HG03521 (cell line): Measurements from ENCODE around the gene SMYD3.

Experiments
- ATAC-seq: cut with Tn5 transposase; IDR thresholded peaks from one replicate; pipeline ENCODE4 v1.9.1; 2021; ENCODE audit warnings: mild to moderate bottlenecking, moderate library complexity; ENCODE audit not compliant: unreplicated experiment

Gene SMYD3

DNA sequence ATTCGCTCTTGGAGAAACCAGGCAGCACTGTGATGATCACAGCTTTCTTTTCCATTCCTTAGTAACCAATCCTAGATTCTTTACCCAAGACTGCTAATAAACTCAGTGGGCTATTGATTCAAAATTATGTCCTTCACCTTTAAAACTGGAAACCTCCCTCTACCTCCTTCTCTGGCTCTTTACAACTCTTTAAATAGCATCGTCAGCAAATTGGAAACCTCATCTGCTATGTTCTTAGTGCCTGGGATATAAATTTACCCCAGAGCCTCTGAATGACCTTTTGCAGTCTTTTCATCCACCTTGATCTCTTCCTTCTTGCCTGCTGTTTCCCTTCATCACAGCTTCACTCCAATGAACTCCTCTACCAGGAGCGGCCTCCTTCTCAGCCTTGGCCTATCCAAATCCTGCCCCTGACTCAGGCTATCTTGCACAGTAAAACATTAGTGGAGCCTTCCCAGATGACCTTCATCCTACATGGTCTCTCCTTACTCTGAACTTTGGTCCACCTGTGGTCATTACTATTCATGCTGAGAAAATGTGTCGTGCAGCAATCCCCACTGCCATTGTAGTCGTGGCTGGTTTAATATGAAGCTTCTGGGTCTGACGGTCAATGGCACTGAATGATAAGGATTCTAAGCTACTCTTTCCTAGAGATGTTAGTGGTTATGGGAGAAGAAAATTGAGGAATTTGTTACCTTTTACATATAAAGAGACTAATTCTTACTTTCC, 644.1 kb downstream of the SMYD3 start:
- ATAC-seq, result no peak

DNA sequence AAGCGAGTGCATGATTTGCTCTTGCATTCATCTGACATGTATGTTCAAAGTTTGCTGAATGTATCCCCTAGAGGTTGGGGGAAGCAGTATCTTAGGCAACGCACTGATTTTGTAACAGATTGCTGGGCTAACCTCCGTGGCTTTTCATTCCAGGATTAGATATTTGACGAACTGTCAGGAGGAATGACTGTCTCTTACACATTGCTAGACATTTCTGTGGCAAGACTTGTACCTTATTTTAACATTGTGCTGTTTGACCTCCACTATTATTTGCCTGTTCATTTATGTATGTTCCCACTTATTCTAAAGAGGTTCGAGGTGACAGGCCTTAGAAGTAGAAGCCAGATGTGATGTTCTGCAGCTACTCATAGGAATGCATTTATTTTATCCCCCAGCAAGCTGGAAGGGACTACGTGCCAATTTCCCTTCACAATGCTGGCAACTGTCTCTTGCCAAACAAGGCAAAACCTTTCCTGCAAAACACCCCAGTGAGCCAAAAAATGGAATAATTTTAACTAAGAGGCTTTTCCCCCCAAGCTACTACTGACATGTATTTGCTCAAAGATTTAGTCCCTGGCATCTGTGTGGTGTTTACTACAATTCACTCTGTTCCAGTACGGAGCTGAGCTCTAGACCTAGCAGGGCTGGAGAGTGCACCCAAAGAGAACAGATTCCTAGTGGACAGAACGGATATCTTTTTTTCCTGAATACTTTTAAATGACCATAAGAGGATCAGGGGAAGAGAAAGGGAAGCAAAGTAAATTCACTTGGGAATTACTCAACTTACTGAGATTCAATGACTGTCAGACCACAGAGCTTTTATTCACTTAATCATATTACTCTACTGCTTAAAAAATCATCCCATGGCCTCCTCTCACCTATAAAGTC, 646.2 kb downstream of the SMYD3 start:
- ATAC-seq, result no peak

DNA sequence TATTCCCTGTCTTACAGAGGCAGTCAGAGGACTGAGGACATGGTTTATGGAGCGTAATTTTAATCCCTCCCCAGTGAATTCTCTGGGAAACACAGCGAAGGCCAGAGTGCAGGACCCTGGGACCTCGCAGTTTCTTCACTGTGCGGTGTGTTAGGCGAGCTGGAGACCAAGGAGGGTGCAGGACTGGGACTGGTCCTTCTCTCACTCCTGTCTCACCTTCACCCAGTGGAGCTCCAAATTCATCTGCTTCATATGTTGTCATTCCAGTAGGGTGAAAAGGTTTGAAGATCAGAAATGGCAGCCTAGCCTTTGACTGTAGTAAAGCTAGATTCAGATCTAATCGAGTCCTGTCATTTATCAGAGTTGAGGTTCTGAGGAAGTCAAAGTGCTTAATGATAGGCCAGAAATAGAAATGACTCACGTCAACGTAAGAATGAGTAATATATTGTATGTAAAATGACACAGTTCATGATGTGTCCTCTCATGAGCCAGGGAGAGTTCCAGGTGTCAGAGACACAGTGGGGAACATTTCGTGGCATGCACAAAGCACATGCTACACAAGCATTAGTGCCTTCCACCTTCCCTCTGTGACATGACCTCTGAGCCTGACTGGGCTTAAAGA, 647.5 kb downstream of the SMYD3 start:
- ATAC-seq, result no peak

DNA sequence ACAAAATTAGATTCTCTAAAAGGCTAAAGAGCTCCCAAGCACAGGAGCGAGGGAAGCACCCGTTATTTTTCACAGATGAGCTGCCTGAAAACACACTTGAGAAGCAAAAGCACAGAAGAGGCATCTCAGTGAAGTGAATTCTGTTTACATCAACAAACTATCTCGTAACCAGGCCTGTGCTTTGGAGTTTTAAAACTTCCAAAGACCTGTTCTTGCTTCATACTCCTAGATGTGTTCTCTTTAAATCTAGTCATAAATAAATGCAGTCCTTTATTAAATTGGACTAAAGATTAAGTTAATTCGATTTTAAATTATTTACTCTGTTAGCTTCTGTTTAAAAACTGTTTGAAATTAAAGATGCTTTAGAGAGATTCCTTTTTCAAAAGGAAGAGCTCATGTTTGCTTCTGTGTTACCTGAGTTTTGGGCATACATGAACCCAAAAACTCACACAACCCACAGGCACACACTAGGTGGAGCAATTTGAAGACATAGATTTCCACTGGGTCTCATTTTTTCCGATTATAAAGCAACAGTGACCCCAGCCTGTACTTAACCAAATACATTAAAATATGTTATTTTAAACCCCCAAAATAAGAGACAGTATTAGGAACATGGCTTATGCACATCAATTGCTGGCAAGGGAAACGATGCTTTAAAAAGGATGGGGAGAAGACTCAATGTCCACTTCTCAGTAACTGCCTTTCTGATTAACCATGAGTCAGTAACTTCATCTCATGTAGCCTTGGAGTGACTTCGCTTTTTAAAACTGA, 648.2 kb downstream of the SMYD3 start:
- no peak for ATAC-seq

DNA sequence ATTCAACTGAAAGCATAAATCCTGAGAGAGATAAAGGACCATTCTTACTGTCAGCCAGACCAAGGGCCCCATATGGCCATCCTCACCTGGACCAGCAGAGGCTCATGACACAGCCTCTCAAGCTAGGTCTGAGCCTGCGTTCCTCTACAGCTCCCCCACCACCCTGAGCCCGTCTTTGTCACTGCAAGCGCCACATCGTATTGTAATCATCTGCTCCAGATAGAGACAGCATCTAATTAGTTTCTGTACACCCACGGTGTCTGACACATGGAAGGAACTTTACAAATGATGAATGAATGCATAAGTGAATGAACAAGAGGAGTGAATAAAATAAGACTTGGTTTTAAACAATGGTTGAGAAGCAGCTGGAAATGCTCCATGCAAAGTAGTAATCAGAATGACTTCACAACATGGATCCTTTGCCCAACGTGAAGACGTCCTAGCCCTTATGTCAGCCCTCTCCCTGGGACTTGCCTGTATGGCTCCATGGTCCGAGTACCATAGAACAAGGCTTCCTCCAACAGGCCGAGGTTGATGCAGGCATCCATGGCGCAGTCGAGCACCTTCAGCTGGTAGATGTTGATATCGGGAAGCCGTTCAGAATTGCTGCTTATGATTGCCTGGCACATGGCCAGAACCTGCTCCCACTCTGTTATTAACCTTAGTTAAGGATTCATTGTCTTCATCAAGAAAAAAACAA, 648.9 kb downstream of the SMYD3 start:
- no peak for ATAC-seq

DNA sequence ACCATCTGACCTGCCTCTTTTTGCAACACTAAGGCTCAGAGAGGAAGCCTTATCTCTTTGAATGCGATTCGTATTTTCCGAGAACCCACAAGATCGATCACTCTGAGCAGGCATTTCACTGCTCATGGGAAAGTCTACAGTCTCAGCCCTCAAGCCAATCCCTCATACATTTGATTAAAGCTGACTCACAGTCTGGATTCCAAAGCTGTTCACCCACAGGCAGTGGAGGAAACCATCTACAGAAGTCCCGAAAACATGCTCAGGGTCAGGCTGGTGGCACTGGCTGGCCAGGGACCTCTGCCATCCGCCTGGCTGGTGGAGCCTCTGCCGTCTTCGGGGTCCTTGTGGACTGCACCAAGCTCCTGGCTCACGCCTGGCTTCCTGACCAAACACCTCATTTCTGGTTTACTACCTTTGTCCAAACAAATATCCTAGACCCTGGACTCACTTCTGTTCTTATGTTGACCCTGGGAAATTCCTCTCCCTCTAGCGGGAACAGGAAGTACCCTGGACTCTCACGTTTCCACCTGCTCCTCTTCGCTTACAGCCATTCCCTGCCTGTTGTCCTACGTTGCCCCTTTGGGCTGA, 650.0 kb downstream of the SMYD3 start:
- ATAC-seq, result no peak

DNA sequence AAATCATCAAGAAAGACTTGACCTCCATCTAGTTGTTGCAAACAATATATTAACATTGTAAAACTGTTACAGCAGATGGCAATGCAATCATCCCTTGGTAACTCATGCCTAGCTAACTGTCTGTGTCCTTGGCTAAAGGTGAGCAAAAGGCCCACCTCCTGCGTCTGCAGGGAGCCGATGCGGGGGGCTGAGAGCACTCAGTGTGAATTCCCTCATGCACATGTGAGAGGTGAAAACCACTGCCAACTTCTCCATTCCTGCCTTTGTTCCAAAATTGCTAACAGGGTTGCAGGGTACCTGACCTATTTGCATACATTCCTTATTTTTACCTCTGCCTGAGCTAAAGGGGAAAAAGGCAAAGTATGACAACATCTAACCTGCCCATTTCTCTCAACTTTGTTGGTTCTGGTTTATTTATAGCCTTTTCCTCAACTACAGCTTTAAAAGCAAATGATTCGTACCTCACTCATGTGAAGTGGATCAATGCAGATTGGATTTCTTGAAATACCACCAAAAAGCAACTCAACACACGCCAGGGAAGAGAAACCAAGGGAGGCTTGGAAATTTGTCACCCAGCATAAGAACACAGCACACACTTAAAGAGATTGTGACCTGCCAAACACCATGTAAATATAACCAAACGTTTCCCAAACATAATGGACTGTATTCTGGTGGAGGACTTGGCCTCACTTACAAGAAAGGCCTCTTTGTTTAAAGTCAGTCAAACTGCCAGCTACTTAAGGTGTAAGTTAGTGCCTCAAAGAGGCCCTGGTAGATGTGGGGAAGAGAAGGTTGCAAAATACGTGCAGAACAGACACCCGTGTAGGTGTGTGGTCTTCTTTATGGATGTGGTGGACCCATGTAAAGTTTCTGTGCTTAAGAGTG, 651.0 kb downstream of the SMYD3 start:
- ATAC-seq, result no peak

DNA sequence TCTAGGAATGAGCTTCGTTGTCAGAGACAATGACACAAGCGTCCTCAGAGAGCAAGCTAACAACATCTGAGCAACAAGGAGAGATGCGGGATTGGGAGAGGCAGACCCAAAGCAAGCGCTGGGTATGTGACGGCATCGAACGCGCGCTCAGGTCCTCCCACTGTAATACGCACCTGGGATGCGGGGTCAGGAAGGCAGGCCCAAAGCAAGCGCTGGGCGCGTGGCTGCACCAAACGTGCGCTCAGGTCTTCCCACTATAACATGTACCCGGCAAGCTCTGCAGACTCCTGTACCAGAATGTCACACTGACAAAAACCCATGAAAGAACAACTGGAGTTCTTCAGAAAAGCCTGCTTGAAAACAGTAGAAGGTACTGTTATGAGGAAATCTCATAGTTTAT, 653.8 kb downstream of the SMYD3 start:
- no peak for ATAC-seq

DNA sequence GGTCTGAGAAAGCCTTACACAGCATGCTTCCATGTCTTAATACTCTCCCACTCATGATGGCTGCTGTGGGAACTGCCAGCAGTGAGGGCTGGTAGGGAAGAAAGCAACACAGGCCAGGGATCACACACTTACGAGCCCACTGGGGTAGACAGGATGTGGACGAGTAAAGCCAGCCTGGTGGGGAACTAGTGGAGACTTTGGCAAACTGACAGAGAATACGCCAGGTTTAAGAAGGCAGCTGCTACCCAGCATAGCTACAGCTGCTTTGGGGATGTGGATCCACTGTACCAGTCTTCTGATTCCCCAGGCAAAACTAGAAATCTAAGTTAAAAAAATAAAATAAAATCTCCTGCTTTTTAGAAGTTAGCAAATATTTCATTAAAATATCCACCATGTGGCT, 664.0 kb downstream of the SMYD3 start:
- ATAC-seq, result no peak

DNA sequence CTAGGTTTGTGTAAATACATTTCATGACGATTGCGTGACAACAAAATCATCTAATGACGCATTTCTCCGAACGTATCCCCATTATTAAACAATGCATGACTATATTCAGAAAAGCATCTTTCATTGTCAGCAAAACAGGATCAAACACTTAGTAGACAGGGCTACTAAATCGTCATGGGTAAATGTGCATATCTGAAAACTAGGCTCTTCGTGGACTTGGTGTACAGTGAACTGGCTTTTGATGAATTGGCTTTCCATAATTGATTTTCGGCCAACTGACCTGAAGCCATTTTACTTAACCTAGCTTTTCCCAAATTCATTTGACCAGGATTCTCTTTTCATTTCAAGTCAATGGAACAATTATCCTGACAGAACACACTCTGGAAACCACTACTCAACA, 665.0 kb downstream of the SMYD3 start:
- no peak for ATAC-seq

DNA sequence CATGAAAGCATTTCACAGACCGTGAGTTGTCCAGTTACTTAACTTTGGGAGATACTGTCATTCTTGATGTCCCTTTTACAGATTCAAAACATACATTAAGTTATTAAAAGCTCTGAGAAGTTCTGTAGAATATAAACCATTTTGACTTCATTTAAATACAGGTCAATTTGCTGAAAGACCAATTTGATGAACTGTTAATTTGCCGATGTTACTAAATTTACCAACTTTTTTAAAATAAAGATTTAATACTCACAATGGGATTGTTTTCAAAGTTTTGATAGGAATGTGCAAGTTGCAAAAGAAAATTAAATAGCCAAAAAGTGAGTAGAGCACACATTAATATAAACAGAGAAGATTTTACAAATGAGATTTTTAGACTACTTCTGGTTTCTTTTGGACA, 666.1 kb downstream of the SMYD3 start:
- ATAC-seq, result no peak

DNA sequence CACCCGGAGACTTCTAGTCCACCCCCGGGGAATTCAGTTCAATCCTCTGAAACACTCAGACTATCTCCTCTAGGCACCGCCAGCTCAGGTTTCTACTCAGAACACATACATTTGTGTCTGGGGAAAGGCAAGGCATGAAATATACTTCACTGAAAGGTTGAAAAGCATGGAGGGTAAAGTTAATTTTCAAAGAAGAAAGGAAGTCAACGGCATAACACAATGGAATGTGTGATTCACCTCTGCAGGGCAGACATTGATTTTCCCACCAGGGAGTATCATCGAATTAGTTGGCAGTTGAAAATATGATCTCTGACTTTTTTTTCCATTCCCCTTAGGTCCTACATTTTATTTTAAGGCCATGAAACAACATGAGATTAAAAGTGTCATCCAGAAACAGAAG, 669.4 kb downstream of the SMYD3 start:
- ATAC-seq, result no peak

DNA sequence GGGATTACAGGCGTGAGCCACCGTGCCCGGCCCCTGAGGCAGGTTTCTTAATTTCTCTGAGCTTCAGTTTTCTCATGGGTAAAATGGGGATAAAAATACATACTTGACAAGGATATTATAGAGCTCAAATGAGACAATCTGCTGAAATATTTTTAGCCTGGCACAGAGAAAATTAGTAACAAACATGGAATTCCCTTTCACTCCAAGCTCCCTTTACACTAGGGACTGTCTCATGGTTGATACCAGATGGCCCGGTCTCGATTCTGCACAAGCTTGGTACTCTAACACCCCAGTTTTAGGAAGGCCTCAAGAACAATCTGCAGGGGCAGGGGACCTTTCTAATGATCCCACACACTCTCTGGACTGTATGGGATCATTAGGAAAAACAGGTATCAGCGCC, 671.7 kb downstream of the SMYD3 start:
- ATAC-seq, result no peak

DNA sequence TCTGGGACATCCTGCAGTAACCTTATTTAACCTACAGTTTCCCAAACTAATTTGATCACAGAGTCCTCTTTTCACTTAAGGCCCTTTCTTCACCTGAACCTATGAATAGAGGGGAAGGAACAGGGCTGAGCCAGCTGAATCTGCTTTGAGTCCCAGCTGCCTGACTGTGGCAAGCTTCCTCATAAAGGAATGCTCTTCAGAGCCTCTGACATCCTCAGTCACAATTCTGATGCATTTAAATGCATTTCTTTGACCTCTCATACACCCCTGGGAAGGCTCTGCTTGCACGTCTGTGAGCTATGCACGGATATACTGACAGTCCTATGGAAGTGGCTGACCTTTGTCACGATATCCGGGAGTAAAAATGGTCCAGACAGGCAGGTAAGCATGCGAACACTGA, 673.1 kb downstream of the SMYD3 start:
- no peak for ATAC-seq

DNA sequence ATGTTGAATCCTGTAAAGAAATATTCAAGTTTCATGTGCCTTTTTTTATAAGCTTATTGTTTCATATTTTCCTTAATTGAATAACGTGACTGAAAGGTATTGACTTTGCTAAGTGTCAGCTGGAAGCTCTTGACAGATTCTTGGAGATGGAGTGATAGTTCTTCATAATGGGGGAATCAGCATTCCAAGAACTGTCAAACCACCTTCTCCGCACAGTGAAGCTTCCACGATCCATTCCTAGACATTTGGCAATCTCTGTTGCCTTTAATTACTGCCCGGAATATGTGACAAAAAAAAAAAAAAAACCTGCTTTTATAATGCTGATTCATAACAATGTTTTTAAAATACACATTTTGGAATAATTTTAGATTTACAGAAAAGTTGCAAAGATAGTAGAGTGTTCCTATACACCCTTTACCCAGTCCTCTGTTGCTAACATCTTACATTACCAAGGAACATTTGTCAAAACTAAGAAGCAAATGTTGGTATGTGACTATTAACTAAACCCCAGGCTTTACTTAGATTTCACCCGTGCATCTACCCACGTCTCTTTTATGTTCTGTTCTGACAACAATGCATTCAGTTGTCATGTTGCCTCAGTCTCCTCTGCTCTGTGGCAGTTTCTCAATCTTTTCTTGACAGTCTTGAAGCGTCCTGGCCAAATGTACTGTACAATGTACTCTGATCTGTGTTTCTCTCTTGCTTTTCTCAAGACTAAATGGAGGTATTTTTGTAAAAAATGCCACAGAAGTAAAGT, 674.1 kb downstream of the SMYD3 start:
- no peak for ATAC-seq

DNA sequence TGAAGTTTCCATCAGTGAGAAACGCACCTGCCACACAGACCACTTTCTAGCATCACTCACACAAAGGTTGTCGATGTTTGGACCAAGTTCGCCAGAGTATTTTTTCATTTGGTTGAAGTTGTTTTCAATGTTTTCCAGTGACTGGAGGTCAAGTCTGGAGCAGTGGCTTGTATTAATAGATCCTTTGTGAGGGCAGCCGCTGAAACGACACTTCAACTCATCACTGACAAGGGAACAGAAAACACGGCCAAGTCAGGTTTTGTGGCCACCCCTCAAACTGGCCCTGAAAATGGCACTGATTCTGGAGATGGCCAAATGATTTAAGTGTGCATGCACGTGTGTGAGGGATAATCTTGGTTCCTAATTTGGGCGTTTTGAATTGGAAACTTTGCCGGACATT, 675.6 kb downstream of the SMYD3 start:
- no peak for ATAC-seq

DNA sequence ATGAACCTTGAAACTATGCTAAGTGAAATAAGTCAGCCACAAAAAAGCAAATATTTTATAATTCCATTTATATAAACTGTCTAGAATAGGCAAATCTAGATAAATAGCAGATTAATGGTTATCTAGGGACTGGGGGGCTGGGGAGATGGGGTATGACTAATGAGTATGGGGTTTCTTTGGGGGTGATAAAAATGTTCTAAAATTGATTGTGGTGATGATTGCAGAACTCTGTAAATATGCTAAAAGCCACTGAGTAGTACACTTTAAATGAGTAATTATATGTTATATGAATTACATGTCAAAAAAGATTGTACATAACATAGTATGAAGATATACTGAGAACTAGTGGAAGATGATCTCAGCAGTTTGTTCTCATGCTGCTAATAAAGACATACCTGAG, 677.3 kb downstream of the SMYD3 start:
- no peak for ATAC-seq

DNA sequence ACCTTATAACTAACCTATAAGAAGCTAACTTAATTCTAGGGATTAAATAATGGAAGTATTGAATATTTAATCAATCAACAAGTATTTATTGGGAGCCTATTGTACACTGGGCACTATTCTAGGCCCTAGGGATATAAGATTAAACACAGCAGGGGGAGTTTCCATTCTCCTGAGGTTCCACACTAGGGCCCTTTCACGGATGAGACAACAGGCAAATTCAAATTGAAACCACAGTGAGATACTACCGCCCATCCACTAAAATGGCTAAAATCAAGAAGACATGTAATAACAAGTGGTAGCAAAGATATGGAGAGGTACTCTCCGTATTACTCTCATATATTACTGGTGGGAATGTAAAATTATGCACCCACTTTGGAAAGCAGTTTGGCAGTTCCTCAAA, 677.9 kb downstream of the SMYD3 start:
- no peak for ATAC-seq
